K562 (cell line): Measurements from ENCODE around the gene TOM1L1. TPM values are rescaled to one million over a fixed set of nuclear protein-coding genes. Genes with fewer than 3 reads are reported as not detected.

Source experiments
- ATAC-seq: fragments of 200-7000 bp; cut with Tn5 transposase; 3 replicates; pipeline ENCODE4 v1.9.1; 2020; ENCODE audit warnings: moderate library complexity
- BruUV-seq: library from RNA; stranded (reverse); fragments of 400-500 nt; replicated peaks from 2 replicates; lab custom pipeline; 2021; lab: Mats Ljungman, UMichigan
- CTCF ChIA-PET: fragments of 300-600 bp; formaldehyde crosslinking; extraction: SDS; loops from one replicate; lab custom pipeline; 2021; ENCODE audit warnings: low intra/inter-chr PET ratio; lab: Yijun Ruan, JAX
- POLR2A ChIA-PET: fragments of 300-600, 350-650 bp; sonication (Branson Sonifier 250); formaldehyde crosslinking; extraction: SDS; loops from one replicate; lab custom pipeline; 2021; ENCODE audit warnings: antibody characterized with exemption, inconsistent platforms; lab: Yijun Ruan, JAX
- DNase-seq, 4 experiments: peaks; one replicate each; pipeline versions ENCODE4 v3.0.0 to v3.0.0-alpha.2; 2011 to 2018; ENCODE audit warnings: low spot score in 3 of 4, mixed read lengths in 3 of 4; ENCODE audit errors: extremely low read depth in 1 of 4
- FAIRE-seq: peaks from 2 replicates; lab custom pipeline; 2011; peaks lifted over from hg19 to GRCh38; lab: Jason Lieb, UNC
- H2AFZ ChIP-seq: 2 replicates; pipeline ENCODE4 v1.6.0; 2011; ENCODE audit warnings: low read depth, low read length, control low read depth, inconsistent platforms
- H3K27ac ChIP-seq: fragments of 200-600 bp; 3 replicates; pipeline ENCODE4 v1.8.0; 2011; ENCODE audit warnings: low read depth, mild to moderate bottlenecking, control low read depth, inconsistent platforms, low read length, moderate library complexity, mixed read lengths; ENCODE audit errors: extremely low read depth
- H3K27me3 ChIP-seq, 2 experiments: fragments of 300-600 bp in 1 of 2; 2 replicates in 1 of 2; 3 replicates in 1 of 2; pipeline versions ENCODE4 v1.6.0 to v1.8.0; 2011; ENCODE audit warnings: inconsistent platforms in 2 of 2, low read length in 2 of 2, mild to moderate bottlenecking in 1 of 2, mixed read lengths in 1 of 2, moderate library complexity in 1 of 2; ENCODE audit not compliant: control insufficient read depth in 2 of 2, insufficient read depth in 2 of 2
- H3K36me3 ChIP-seq: fragments of 300-600 bp; 3 replicates; pipeline ENCODE4 v1.8.0; 2011; ENCODE audit warnings: mild to moderate bottlenecking, low read length, inconsistent platforms; ENCODE audit not compliant: control insufficient read depth, insufficient read depth
- H3K4me1 ChIP-seq, 2 experiments: fragments of 200-600 bp in 1 of 2; replicated peaks in 1 of 2; 2 replicates in 1 of 2; 3 replicates in 1 of 2; pipeline versions ENCODE4 v1.5.1 to v1.8.0; 2011; ENCODE audit warnings: inconsistent platforms in 2 of 2, low read length in 2 of 2, mild to moderate bottlenecking in 1 of 2, mixed read lengths in 1 of 2, moderate library complexity in 1 of 2; ENCODE audit not compliant: control insufficient read depth in 2 of 2, insufficient read depth in 2 of 2
- H3K4me2 ChIP-seq: 2 replicates; pipeline ENCODE4 v1.6.1; 2011; ENCODE audit warnings: low read length, control low read depth, inconsistent platforms, mixed read lengths; ENCODE audit not compliant: insufficient read depth
- H3K4me3 ChIP-seq: fragments of 200-600 bp; sonication (generic), shearing (Covaris generic); 2 replicates; pipeline ENCODE4 v1.5.1; 2016; ENCODE audit warnings: control low read depth, inconsistent platforms
- H3K79me2 ChIP-seq: fragments of 200-600 bp; 3 replicates; pipeline ENCODE4 v1.8.0; 2011; ENCODE audit warnings: low read length, inconsistent platforms; ENCODE audit not compliant: control insufficient read depth, insufficient read depth
- H3K9ac ChIP-seq, 2 experiments: 2 replicates each; pipeline versions ENCODE4 v1.6.0 to v1.6.1; 2011; ENCODE audit warnings: low read depth in 2 of 2, low read length in 2 of 2, control low read depth in 1 of 2, inconsistent platforms in 1 of 2, mild to moderate bottlenecking in 1 of 2, mixed read lengths in 1 of 2; ENCODE audit not compliant: insufficient read depth in 1 of 2
- H3K9me1 ChIP-seq: one replicate; pipeline ENCODE4 v1.6.0; 2011; ENCODE audit warnings: inconsistent platforms, mild to moderate bottlenecking, low read length, moderate library complexity; ENCODE audit not compliant: control insufficient read depth, insufficient read depth
- H3K9me3 ChIP-seq: replicated peaks from 2 replicates; pipeline ENCODE4 v1.5.1; 2011; ENCODE audit warnings: low read depth, low read length, inconsistent platforms; ENCODE audit not compliant: control insufficient read depth, insufficient read depth
- H4K20me1 ChIP-seq: replicated peaks from 2 replicates; pipeline ENCODE4 v1.6.1; 2011; ENCODE audit warnings: low read length, inconsistent platforms, mixed read lengths; ENCODE audit not compliant: control insufficient read depth, insufficient read depth
- E2F4 ChIP-seq: sonication (generic); formaldehyde crosslinking; IDR thresholded peaks from 2 replicates; pipeline ENCODE4 v1.8.0; 2022; ENCODE audit warnings: mild to moderate bottlenecking, low read depth, missing genetic modification reagents
- JUNB ChIP-seq: fragments of 450-650 bp; formaldehyde crosslinking; conservative IDR thresholded peaks from 2 replicates; pipeline ENCODE4 v1.4.0; 2020; ENCODE audit warnings: mild to moderate bottlenecking
- ZBTB33 ChIP-seq: sonication (generic); formaldehyde crosslinking; IDR thresholded peaks from 2 replicates; pipeline ENCODE4 v1.8.1; 2023; ENCODE audit warnings: mild to moderate bottlenecking, missing genetic modification reagents
- ZFP1 ChIP-seq: fragments of 450-650 bp; formaldehyde crosslinking; IDR thresholded peaks from 2 replicates; pipeline ENCODE4 v1.4.0; 2020; ENCODE audit warnings: mild to moderate bottlenecking, mixed read lengths
- WGBS: fragments of 100-300 bp; shearing (Covaris generic); methylation state at CpG from one replicate; pipeline ENCODE4 v1.1.6; 2016; ENCODE audit warnings: low coverage, mixed read lengths; ENCODE audit not compliant: insufficient coverage; ENCODE audit errors: missing lambda C conversion rate; 5-methylcytosine and 5-hydroxymethylcytosine counted together
- in situ Hi-C: fragments of 300-500 bp; cut with MboI; formaldehyde crosslinking; loops from 4 replicates; pipeline ENCODE4 v1.15.0; 2018; ENCODE audit warnings: inconsistent platforms, mixed read lengths
- intact Hi-C: fragments of 100-400 bp; cut with micrococcal nuclease; formaldehyde crosslinking; loops from 2 replicates; pipeline ENCODE4 v1.14.2; 2022
- polyA plus RNA-seq, 8 experiments: library from polyadenylated mRNA; depleted of rRNA in 4 of 8; stranded (reverse) in 5 of 8; unstranded in 3 of 8; fragments of >200 nt; fragmentation: Nextera tagmentation in 2 of 8; fragmentation: Illumina TruSeq in 1 of 8; extraction: Ambion mirVana in 2 of 8; extraction: Trizol in 1 of 8; gene quantifications; 2 replicates each; pipeline versions ENCODE4 v1.2.1 to v1.2.3, GENCODE V29; 2011 to 2014; ENCODE audit warnings: inconsistent platforms in 1 of 8, missing spikeins in 1 of 8
- total RNA-seq, 7 experiments: library from RNA; depleted of rRNA in 6 of 7; stranded (reverse); fragments of >200 nt in 6 of 7; fragmentation: Illumina TruSeq in 2 of 7; extraction: Trizol in 2 of 7; gene quantifications; 2 replicates each; pipeline versions ENCODE4 v1.2.1 to v1.2.3, GENCODE V29; 2011 to 2021; ENCODE audit warnings: low replicate concordance in 1 of 7

The TOM1L1 gene
- total and polyA plus RNA-seq, 9 of the 15 experiments (the other 6 are each of a cell fraction or from before 2014, with no cell fraction given) = 21.3 to 74.3 (median 31.0) TPM

GRCh38 chr17:54916721-54917120, 16.1 kb downstream of the TOM1L1 start:
- POLR2A ChIA-PET = no interaction called here
- H4K20me1 ChIP-seq = no peaks in the 10 kb centered on the region
- WGBS = 58% methylated on average over 2 of the region's 2 CpGs
- no peak overlapping the region for H2AFZ ChIP-seq
- TF ChIP-seq JUNB (CRISPR knock-in tag) = no peak
- peak; percentile 91 for TF ChIP-seq ZFP1 (CRISPR knock-in tag)
- TF ChIP-seq ZBTB33 (CRISPR knock-in tag) = no peak
- no peak for TF ChIP-seq E2F4 (CRISPR knock-in tag)
- no peak for ATAC-seq
- H3K4me1 ChIP-seq = no peaks in the 10 kb centered on the region
- H3K4me3 ChIP-seq = no peak overlapping the region
- peaks cover 53% of the 10 kb centered on the region for H3K36me3 ChIP-seq
- no peaks in the 10 kb centered on the region for H3K27me3 ChIP-seq
- H3K27ac ChIP-seq = no peak overlapping the region
- no TSS peak for BruUV-seq
- peaks cover 10% of the 10 kb centered on the region for H3K9me3 ChIP-seq
- DNase-seq = no peak
- CTCF ChIA-PET = no interaction called here
- in situ Hi-C loops = no loop called here
- no peaks in the 10 kb centered on the region for H3K79me2 ChIP-seq
- intact Hi-C loops = no loop called here
- FAIRE-seq = no peak
- H3K9me1 ChIP-seq = no peaks in the 10 kb centered on the region
- no peak overlapping the region for H3K4me2 ChIP-seq
- no peak overlapping the region for H3K9ac ChIP-seq
